Colonic mucosa (tissue), 4 donors: ENCODE measurements around the gene KRT13. TPM values are rescaled to one million over a fixed set of nuclear protein-coding genes. Genes with fewer than 3 reads are reported as not detected.

Experiments used
- DNase-seq: peaks from one replicate; pipeline ENCODE4 v3.0.0-alpha.2; 2020
- H3K27ac ChIP-seq: fragments of 200-600 bp; one replicate; pipeline ENCODE4 v1.8.0; 2021
- H3K27me3 ChIP-seq: fragments of 200-600 bp; one replicate; pipeline ENCODE4 v1.8.0; 2021
- H3K36me3 ChIP-seq: fragments of 200-600 bp; one replicate; pipeline ENCODE4 v1.8.0; 2021
- H3K4me1 ChIP-seq: fragments of 200-600 bp; one replicate; pipeline ENCODE4 v1.8.0; 2021; ENCODE audit warnings: mild to moderate bottlenecking
- H3K4me3 ChIP-seq: fragments of 200-600 bp; one replicate; pipeline ENCODE4 v1.8.0; 2021
- H3K9ac ChIP-seq, 2 donors: one replicate each; pipeline ENCODE4 v1.7.0; 2013; ENCODE audit warnings: control low read depth in 2 of 2, low read depth in 2 of 2, low read length in 2 of 2
- H3K9me3 ChIP-seq: fragments of 200-600 bp; one replicate; pipeline ENCODE4 v1.8.0; 2021
- CTCF ChIP-seq: fragments of 200-600 bp; IDR thresholded peaks from one replicate; pipeline ENCODE4 v1.8.0; 2022; ENCODE audit warnings: antibody characterized with exemption, mild to moderate bottlenecking
- intact Hi-C: fragments of 100-400 bp; cut with DNase I; formaldehyde crosslinking; loops from one replicate; pipeline ENCODE4 v1.14.1; 2022
- total RNA-seq, 2 donors: library from RNA; stranded (reverse); fragmentation: NEBNext Ultra II Directional in 1 of 2; extraction: Animal tissue kit (Norgen Biotek cat#: 25700) in 1 of 2; gene quantifications; one replicate each; pipeline ENCODE4 v1.2.1, GENCODE V29; 2021
- donor health status: healthy.
- donor health status: DM: no; HTN: no; CAD: no.
- donor health status: DM: no; HTN: no; CAD: no.

The KRT13 gene
- under 1 TPM in 1 of 2 donors, not detected in 1; 0.25 TPM for total RNA-seq

GRCh38 chr17:41505007-41505808 is at the start of gene KRT13:
Gene KRT13 (minus strand): TSS chr17:41505612. CDS start chr17:41505550, 62 bp downstream.
- no peaks in the 10 kb centered on the region for H3K27me3 ChIP-seq
- DNase-seq = no peak
- no peaks in the 10 kb centered on the region for H3K4me1 ChIP-seq
- no peak within 1 kb of the TSS for H3K9ac ChIP-seq
- H3K36me3 ChIP-seq = no peaks in the 10 kb centered on the region
- H3K9me3 ChIP-seq = no peaks in the 10 kb centered on the region
- no peak for TF ChIP-seq CTCF
- H3K4me3 ChIP-seq = no peak within 1 kb of the TSS
- H3K27ac ChIP-seq = no peak within 1 kb of the TSS
- intact Hi-C loops = no loop called here

- intact Hi-C loops = no loop called here
- no peak overlapping the region for H3K4me3 ChIP-seq
Observed at GRCh38 chr17:41553987-41554680, 48.7 kb upstream of the KRT13 start.

GRCh38 chr17:41553176-41553575 is 47.8 kb upstream of the KRT13 start:
- no peaks in the 10 kb centered on the region for H3K36me3 ChIP-seq
- no peaks in the 10 kb centered on the region for H3K27me3 ChIP-seq
- no peak for DNase-seq
- intact Hi-C loops = no loop called here
- no peak overlapping the region for H3K9ac ChIP-seq
- TF ChIP-seq CTCF = no peak
- H3K27ac ChIP-seq = no peak overlapping the region
- H3K9me3 ChIP-seq = no peaks in the 10 kb centered on the region
- H3K4me1 ChIP-seq = peaks cover 14% of the 10 kb centered on the region
- H3K4me3 ChIP-seq = no peak overlapping the region

More at GRCh38 chr17:41553987-41554680, 48.7 kb upstream of the KRT13 start:
- Histone ChIP-seq H3K36me3 (no peaks in the 10 kb centered on the region), H3K9ac (no peak overlapping the region), H3K27ac (no peak overlapping the region), H3K9me3 (no peaks in the 10 kb centered on the region), H3K27me3 (no peaks in the 10 kb centered on the region), H3K4me1 (peaks cover 6% of the 10 kb centered on the region)
- no peak for TF ChIP-seq CTCF
- no peak for DNase-seq

GRCh38 chr17:41552455-41552854 is 47.0 kb upstream of the KRT13 start:
- Histone ChIP-seq H3K4me3 (no peak overlapping the region), H3K4me1 (peaks cover 14% of the 10 kb centered on the region), H3K9me3 (no peaks in the 10 kb centered on the region), H3K27ac (no peak overlapping the region), H3K9ac (no peak overlapping the region), H3K36me3 (no peaks in the 10 kb centered on the region), H3K27me3 (no peaks in the 10 kb centered on the region)
- no peak for TF ChIP-seq CTCF
- intact Hi-C loops = no loop called here
- DNase-seq = no peak

GRCh38 chr17:41551365-41551764 is 46.0 kb upstream of the KRT13 start:
- Histone ChIP-seq H3K27me3 (no peaks in the 10 kb centered on the region), H3K9ac (no peak overlapping the region), H3K36me3 (no peaks in the 10 kb centered on the region), H3K27ac (no peak overlapping the region), H3K4me3 (no peak overlapping the region), H3K4me1 (peaks cover 14% of the 10 kb centered on the region), H3K9me3 (no peaks in the 10 kb centered on the region)
- no peak for TF ChIP-seq CTCF
- no peak for DNase-seq
- intact Hi-C loops = no loop called here
